Measurements from ENCODE around the gene RCN1.
"Not testable (repeated sequence)": the region's sequence is repeated elsewhere in the genome, so short reads cannot be mapped to it uniquely, and the experiment has no call there.

Gene RCN1

DNA sequence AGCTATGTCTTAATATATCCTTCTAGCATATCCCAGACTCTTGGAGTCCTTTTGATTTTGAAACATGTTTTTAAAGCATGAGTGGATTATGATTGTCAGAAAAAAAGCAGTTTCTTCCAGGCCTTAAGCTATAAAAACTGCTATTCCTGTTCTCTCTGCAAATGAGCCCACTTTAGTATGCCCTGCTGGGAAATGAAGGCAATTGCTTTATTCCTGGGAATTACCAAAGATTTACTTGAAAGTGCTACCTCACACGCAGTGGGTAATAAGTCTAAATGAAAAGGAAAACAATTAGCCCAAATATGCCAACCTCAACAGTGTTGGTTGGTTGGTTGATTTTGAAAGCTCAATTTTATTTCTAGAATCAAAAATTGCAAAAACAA lies 17.2 kb upstream of the RCN1 start:
- DNase-seq (ENCODE audit: low read depth in 2 of 3, low spot score in 2 of 3), result no peak

- no peak for DNase-seq (ENCODE audit: low read depth in 2 of 3, low spot score in 2 of 3)
These were observed 11.3 kb upstream of the RCN1 start for GRCh38 chr11:32079553-32079952.

DNA sequence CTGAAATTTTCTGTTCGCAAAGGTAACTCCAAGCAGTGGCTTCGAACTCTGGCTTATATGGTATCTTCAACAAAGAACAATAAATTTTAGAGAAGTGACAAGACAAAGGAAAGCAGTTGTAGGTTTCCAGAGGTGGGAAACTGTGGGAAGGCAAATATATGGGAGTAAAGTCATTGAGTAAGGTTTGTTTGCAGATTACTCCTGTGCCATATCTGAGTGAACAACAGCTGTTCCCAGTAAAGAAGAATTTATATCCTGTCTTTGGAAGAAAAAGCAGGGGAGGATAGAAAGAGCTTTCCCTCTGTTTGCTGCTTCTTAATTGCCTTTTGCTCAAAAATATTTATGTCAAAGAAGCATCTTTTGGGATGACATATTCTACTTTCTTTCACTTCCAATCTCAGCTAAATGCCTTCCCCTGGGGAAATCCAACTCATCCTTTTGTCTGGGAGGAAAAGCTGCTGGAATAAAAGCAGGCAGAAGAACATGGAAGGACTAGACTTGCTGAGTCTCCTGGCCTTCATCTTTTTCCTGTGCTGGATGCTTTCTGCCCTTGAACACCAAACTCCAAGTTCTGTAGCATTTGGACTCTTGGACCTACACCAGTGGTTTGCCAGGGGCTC lies 10.4 kb upstream of the RCN1 start:
- DNase-seq (ENCODE audit: low read depth in 2 of 3, low spot score in 2 of 3), result no peak

DNA sequence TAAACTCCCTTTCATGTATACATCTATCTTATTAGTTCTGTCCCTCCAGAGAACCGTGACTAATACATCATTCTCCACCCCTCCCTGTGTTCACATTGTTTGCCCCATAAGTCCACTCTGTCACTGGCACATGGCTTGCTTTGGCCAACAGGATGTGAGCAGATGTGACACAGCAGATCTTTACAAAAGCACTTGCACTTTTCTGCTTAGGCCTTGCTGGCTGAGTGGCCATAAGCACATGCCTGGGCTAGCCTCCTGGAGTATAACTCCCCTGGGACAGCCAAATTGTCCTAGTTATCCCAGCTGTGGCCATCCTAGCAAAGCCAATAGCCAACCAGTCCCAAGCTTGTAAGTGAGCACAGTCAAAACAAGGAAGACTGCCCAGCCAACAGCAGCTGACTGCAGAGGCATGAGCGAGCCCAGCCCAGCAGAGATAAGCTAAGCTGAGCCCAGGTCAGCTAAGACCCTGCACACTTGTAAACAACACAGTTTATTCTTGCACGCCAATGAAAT lies 9.7 kb upstream of the RCN1 start:
- no peak for DNase-seq (ENCODE audit: low read depth in 2 of 3, low spot score in 2 of 3)

DNA sequence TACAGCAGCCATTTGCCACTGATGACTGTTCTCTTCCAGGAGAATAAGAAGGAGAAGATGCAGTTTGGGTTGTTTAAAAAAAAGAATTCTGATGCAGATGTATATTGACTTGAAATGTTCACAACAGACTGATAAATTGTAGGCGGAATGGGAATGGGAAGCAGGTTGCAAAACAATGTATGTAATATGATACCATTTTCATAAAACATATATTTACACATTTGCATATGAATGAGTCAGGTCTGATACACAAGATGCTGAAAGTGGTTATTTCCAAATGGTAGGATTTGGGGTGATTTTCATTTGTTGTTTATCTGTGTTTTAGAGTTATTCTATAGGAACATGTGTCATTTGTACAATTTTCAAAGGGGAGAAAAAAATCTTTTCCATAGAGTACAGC lies 9.0 kb upstream of the RCN1 start:
- DNase-seq (ENCODE audit: low read depth in 2 of 3, low spot score in 2 of 3), result no peak

DNA sequence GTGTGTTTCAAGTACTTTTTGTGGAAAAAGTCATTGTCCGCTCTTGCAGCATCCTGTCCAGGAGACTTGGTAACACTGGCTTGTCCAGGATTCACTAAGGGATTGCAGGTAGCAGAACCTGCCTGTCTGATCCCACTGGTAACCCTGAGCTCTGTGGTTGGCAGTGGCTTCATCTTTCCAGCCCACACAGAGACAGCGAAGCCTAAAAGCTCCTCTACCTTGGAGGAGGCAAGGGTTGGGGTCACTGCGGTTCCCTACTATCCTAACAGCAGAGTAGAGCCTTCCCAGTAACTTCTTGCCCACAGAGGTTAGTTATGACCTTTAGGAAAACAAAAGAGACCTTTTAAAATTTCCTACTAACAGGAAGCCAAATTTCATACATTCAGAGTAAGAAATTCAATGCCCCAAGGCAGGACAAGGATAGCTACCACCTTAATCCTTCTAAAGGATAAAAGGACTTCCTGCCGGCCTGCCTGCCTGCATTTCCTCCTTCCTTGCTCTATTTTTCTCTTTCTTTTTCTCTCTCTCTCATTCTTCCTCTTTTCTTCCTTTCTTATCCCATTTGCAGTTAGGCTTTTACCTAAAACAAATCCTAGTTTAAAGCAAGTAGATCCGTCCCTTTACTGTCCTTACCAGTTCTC lies 8.4 kb upstream of the RCN1 start:
- no peak for DNase-seq (ENCODE audit: low read depth in 2 of 3, low spot score in 2 of 3)

- no peak for DNase-seq (ENCODE audit: low read depth in 2 of 3, low spot score in 2 of 3)
These were observed 3.3 kb upstream of the RCN1 start for GRCh38 chr11:32087597-32087996.

DNA sequence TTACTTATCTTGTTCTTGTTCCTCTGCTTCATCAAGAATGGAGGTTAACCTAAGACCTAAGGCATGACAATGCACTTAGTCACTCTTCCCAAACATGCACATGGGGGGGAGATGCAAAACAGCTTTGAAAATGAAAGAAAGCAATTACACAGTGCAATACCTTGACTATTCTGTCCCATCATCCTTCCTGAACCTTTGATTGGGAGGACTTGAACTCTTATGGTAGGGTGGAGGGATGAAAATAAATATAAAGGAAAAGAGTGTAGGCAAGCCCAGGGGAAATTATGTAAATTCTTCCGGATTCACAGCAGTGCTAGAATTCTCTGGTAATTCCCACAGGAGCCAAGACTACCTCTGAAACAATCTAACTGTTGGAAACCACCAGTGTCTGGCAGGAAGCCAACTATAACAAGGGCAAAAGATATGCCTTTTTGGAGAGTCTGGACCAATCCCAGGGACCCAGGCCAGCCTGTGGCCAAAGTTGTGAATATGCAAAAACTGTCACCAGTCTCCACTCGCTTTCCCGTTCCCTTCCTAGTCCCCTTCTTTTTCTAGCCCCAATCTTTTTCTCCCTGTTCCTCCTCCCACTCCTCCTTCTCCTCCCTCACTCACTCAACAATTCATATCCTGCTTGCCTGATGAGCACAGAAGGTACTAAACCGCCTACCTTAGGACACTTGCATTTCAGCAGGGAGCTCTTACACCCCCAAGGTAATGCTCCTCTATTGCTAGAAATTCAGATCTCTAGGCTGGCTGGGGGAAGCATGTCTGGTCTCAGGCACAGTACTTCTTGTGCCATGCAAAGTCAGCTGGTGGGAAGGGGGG lies 2.5 kb upstream of the RCN1 start:
- DNase-seq (ENCODE audit: low read depth in 2 of 3, low spot score in 2 of 3), result no peak

- DNase-seq (ENCODE audit: low read depth in 2 of 3, low spot score in 2 of 3), result no peak
These were observed 1.8 kb downstream of the RCN1 start for GRCh38 chr11:32092581-32093170.

DNA sequence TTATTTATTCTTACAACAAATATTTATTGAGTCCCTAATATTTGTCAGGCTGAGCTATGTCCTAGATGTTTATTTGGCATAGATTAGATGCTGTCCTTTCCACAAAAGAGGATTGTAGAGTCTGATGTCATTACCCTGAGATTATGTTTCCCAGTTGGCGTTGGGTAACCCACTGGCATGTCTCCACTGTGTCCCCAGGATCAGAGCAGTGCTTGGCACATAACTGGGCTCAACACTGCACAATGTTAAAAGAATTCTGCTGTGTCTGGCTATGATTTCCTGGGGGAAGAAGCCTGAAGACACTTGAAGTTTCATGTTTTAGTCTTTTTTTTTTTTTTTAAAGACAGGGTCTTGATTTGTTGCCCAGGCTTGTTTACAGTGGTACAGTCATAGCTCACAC lies 4.0 kb downstream of the RCN1 start:
- DNase-seq (ENCODE audit: low read depth in 2 of 3, low spot score in 2 of 3), result no peak

GRCh38 chr11:32098142-32098903 lies 7.4 kb downstream of the RCN1 start:
- no peak for DNase-seq (ENCODE audit: low read depth in 2 of 3, low spot score in 2 of 3)

- no peak for DNase-seq (ENCODE audit: low read depth in 2 of 3, low spot score in 2 of 3)
These were observed 8.6 kb downstream of the RCN1 start for GRCh38 chr11:32099516-32099915.

DNA sequence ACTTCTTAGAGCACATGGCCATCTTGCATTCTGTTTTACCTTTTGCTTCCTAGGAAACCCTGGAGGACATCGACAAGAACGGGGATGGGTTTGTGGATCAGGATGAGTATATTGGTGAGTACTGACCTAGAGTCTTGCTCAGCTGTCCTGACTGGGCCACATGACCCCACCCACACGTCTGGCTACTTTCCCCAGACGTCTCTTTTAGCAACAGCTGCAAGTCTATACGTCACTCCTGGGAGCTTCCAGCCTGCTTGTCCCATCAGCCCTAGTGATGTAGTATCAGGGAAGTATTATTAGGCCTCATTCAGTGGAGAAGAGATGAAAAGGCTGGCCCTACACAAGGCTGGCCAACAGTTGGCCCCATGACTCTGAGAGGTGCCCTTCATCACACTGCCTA lies 9.6 kb downstream of the RCN1 start:
- DNase-seq (ENCODE audit: low read depth in 2 of 3, low spot score in 2 of 3), result no peak

- DNase-seq (ENCODE audit: low read depth in 2 of 3, low spot score in 2 of 3), result no peak
These were observed 10.9 kb downstream of the RCN1 start for GRCh38 chr11:32101791-32102190.

DNA sequence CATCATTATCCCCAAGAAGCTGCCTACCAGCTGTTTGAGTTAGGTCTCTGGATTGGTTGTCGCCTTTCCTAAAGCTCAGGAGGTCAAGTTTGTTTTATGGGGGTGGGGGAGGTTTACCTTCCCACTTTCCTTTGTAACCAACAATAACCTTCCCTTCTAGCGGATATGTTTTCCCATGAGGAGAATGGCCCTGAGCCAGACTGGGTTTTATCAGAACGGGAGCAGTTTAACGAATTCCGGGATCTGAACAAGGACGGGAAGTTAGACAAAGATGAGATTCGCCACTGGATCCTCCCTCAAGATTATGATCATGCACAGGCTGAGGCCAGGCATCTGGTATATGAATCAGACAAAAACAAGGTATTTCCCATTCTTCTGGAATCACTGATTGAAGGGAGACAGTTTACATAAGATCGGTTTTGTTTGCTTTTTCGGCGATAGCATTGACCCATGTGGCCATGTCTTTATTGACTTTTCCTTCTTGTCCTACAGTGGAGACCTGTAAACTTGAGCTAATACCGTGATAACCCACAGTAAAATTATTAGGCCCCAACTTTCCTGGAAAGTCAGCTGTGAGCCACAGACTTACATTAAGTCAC lies 12.3 kb downstream of the RCN1 start:
- DNase-seq (ENCODE audit: low read depth in 2 of 3, low spot score in 2 of 3), result not testable (repeated sequence)

DNA sequence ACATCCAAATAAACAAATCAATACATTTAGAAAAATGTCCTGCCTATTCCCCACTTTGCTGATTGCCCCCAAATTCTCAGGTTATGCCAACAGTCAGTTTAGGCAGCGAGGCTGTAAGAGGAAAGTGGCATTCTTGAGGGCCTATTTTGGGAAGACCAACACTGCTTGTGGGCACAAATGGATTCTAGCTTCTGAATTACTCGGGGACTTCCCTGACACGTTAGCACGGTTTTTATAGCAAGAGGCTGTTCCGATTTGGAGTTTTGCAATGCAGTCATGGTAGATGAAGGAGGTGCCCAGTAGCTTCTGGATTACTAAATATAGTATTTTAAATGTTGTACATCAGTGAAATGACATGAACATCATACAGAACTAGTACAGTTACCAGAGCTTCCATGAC lies 13.1 kb downstream of the RCN1 start:
- no peak for DNase-seq (ENCODE audit: low read depth in 2 of 3, low spot score in 2 of 3)

- no peak for DNase-seq (ENCODE audit: low read depth in 2 of 3, low spot score in 2 of 3)
These were observed 15.1 kb downstream of the RCN1 start for GRCh38 chr11:32105871-32106560.

- DNase-seq (ENCODE audit: low read depth in 2 of 3, low spot score in 2 of 3), result no peak
These were observed 16.8 kb downstream of the RCN1 start for GRCh38 chr11:32107647-32108046.

DNA sequence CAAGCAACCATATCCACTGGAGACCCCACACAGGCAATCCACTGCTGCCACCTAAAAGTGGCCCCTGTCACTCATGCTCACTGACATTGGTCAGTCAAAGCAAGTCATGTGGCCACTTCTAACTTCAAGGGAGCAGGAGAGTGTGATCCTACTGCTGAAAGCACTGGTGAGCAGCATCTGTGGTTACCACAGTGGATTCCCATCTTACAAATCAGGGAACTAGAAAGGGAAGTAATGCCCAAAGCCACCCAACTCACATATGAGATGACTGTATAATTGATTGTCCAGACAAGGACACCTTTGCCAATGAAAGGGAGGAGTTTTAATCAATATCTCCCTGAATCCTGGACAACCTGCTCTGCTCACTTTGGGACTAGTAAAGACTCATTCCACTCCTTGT lies 17.7 kb downstream of the RCN1 start:
- no peak for DNase-seq (ENCODE audit: low read depth in 2 of 3, low spot score in 2 of 3)

DNA sequence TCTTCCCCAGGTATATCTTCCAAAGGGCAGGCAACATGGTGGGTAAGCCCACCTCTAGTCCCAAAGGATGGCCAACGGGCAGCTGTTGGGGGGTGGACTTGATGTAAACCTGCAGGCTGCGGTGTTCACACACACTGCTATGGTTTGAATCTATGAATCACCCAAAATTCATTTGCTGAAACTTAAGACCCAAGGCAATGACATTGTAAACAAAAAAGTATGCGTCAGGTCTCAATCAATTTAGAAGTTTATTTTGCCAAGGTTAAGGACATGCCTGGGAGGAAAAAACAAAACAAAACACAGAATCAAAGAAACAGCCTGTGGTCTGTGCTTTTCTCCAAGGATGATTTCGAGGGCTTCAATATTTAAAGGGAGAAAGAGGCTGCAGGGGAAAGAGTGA lies 18.3 kb downstream of the RCN1 start:
- no peak for DNase-seq (ENCODE audit: low read depth in 2 of 3, low spot score in 2 of 3)
